ENCODE results near the gene VPREB1.
A peak's percentile ranks its signal among the peaks of the same experiment; 100 is the strongest.
"Not testable (repeated sequence)": the region's sequence is repeated elsewhere in the genome, so short reads cannot be mapped to it uniquely, and the experiment has no call there.

The VPREB1 gene

DNA sequence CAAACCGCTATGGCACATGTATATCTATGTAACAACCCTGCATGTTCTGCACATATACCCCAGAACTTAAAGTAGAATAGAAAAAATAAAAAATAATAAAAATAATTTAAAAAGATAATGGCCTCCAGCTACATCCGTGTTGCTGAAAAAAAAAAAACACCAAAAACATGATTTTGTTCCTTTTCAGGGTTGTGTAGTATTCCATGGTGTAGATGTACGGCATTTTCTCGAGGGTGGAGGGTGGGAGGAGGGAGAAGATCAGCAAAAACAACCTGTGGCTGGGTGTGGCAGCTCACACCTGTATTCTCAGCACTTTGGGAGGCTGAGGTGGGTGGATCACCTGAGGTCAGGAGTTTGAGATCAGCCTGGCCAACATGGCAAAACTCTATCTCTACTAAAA, 16.0 kb downstream of the VPREB1 start:
- not testable (repeated sequence) for H3K4me2 ChIP-seq (ENCODE audit: insufficient read depth, low read length); H4K20me1 ChIP-seq (ENCODE audit: insufficient read depth, low read length); H3K79me2 ChIP-seq (ENCODE audit: insufficient read depth, low read length); H3K9ac ChIP-seq (ENCODE audit: low read depth, low read length); H3K4me1 ChIP-seq (ENCODE audit: insufficient read depth, low read length); H3K36me3 ChIP-seq (ENCODE audit: insufficient read depth, low read length); H2AFZ ChIP-seq (ENCODE audit: low read depth, low read length); H3K4me3 ChIP-seq (ENCODE audit: low read depth in 1 of 2, low read length in 2 of 2); H3K27ac ChIP-seq (ENCODE audit: low read length); ATAC-seq (ENCODE audit: insufficient read depth, low read depth); H3K27me3 ChIP-seq (ENCODE audit: insufficient read depth, low read length, poor library complexity); DNase-seq; H3K9me3 ChIP-seq (ENCODE audit: insufficient read depth, low read length, severe bottlenecking)

DNA sequence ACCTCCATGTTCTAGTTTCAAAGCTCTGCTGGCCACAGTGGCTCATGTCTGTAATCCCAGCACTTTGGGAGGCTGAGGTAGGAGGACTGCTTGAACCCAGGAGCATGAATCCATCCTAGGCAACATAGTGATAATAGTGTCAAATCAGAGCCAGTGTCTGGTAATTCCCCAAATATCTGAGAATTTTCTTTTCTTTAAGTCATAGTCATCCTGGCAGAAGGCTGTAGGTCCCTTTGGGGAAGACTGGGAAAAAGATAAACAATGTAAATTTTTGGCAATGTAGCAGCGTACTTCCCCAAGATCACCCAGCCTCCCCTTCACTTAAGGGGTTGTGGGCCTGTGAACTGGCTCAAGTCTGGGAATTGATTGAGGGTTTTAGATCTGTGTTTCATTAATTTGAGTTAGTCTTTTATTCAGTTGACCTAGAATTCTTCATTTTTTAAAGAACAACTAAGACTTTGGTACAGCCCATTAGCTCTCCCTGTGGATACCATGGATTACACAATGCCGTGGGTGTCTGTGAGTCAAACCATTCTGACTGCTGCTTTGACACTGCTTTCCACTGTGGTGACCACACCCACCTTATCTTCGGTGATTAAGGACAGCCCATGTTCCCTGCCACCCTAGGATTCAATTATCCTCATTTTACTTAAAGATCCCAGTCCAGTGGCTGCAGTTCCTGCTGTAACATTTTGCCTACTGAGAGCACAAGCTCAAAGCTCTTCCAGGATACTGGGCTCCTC, 17.9 kb downstream of the VPREB1 start:
- H3K36me3 ChIP-seq (ENCODE audit: insufficient read depth, low read length); H3K79me2 ChIP-seq (ENCODE audit: insufficient read depth, low read length); H3K4me2 ChIP-seq (ENCODE audit: insufficient read depth, low read length); H3K27ac ChIP-seq (ENCODE audit: low read length); ATAC-seq (ENCODE audit: insufficient read depth, low read depth); H3K4me3 ChIP-seq (ENCODE audit: low read depth in 1 of 2, low read length in 2 of 2); H2AFZ ChIP-seq (ENCODE audit: low read depth, low read length); H3K9me3 ChIP-seq (ENCODE audit: insufficient read depth, low read length, severe bottlenecking); DNase-seq; H4K20me1 ChIP-seq (ENCODE audit: insufficient read depth, low read length); H3K27me3 ChIP-seq (ENCODE audit: insufficient read depth, low read length, poor library complexity); H3K4me1 ChIP-seq (ENCODE audit: insufficient read depth, low read length); H3K9ac ChIP-seq (ENCODE audit: low read depth, low read length): not testable (repeated sequence)

GRCh38 chr22:22263823-22264222, 19.2 kb downstream of the VPREB1 start:
- H3K4me2 ChIP-seq (ENCODE audit: insufficient read depth, low read length); H3K27ac ChIP-seq (ENCODE audit: low read length); H3K4me1 ChIP-seq (ENCODE audit: insufficient read depth, low read length); H2AFZ ChIP-seq (ENCODE audit: low read depth, low read length); H4K20me1 ChIP-seq (ENCODE audit: insufficient read depth, low read length); H3K79me2 ChIP-seq (ENCODE audit: insufficient read depth, low read length); H3K9me3 ChIP-seq (ENCODE audit: insufficient read depth, low read length, severe bottlenecking); H3K4me3 ChIP-seq (ENCODE audit: low read depth in 1 of 2, low read length in 2 of 2); ATAC-seq (ENCODE audit: insufficient read depth, low read depth); H3K9ac ChIP-seq (ENCODE audit: low read depth, low read length); H3K36me3 ChIP-seq (ENCODE audit: insufficient read depth, low read length); DNase-seq; H3K27me3 ChIP-seq (ENCODE audit: insufficient read depth, low read length, poor library complexity): not testable (repeated sequence)

GRCh38 chr22:22270036-22270676, 25.6 kb downstream of the VPREB1 start:
- not testable (repeated sequence) for DNase-seq; H2AFZ ChIP-seq (ENCODE audit: low read depth, low read length); H3K4me3 ChIP-seq (ENCODE audit: low read depth in 1 of 2, low read length in 2 of 2); ATAC-seq (ENCODE audit: insufficient read depth, low read depth); H3K79me2 ChIP-seq (ENCODE audit: insufficient read depth, low read length); H3K4me2 ChIP-seq (ENCODE audit: insufficient read depth, low read length); H3K9ac ChIP-seq (ENCODE audit: low read depth, low read length); H3K27me3 ChIP-seq (ENCODE audit: insufficient read depth, low read length, poor library complexity); H3K9me3 ChIP-seq (ENCODE audit: insufficient read depth, low read length, severe bottlenecking); H4K20me1 ChIP-seq (ENCODE audit: insufficient read depth, low read length)
- Histone ChIP-seq H3K36me3 (ENCODE audit: insufficient read depth, low read length) (peaks cover 11% of the 10 kb centered on the region), H3K4me1 (ENCODE audit: insufficient read depth, low read length) (peaks cover 27% of the 10 kb centered on the region), H3K27ac (ENCODE audit: low read length) (peak overlapping the region; percentile 59; the same call in 1 of the 2 replicates)

DNA sequence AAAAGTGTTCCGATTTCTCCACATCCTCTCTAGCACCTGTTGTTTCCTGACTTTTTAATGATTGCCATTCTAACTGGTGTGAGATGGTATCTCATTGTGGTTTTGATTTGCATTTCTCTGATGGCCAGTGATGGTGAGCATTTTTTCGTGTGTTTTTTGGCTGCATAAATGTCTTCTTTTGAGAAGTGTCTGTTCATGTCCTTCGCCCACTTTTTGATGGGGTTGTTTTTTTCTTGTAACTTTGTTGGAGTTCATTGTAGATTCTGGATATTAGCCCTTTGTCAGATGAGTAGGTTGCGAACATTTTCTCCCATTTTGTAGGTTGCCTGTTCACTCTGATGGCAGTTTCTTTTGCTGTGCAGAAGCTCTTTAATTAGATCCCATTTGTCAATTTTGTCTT, 32.8 kb downstream of the VPREB1 start:
- not testable (repeated sequence) for H3K79me2 ChIP-seq (ENCODE audit: insufficient read depth, low read length); H2AFZ ChIP-seq (ENCODE audit: low read depth, low read length); H3K27ac ChIP-seq (ENCODE audit: low read length); H3K4me1 ChIP-seq (ENCODE audit: insufficient read depth, low read length); H3K27me3 ChIP-seq (ENCODE audit: insufficient read depth, low read length, poor library complexity); H3K9ac ChIP-seq (ENCODE audit: low read depth, low read length); H4K20me1 ChIP-seq (ENCODE audit: insufficient read depth, low read length); H3K36me3 ChIP-seq (ENCODE audit: insufficient read depth, low read length); H3K4me3 ChIP-seq (ENCODE audit: low read depth in 1 of 2, low read length in 2 of 2); H3K9me3 ChIP-seq (ENCODE audit: insufficient read depth, low read length, severe bottlenecking); H3K4me2 ChIP-seq (ENCODE audit: insufficient read depth, low read length); DNase-seq; ATAC-seq (ENCODE audit: insufficient read depth, low read depth)

- not testable (repeated sequence) for DNase-seq; H3K79me2 ChIP-seq (ENCODE audit: insufficient read depth, low read length); H3K4me1 ChIP-seq (ENCODE audit: insufficient read depth, low read length); H3K9ac ChIP-seq (ENCODE audit: low read depth, low read length); H3K36me3 ChIP-seq (ENCODE audit: insufficient read depth, low read length); H4K20me1 ChIP-seq (ENCODE audit: insufficient read depth, low read length); H3K4me2 ChIP-seq (ENCODE audit: insufficient read depth, low read length); H3K4me3 ChIP-seq (ENCODE audit: low read depth in 1 of 2, low read length in 2 of 2); H2AFZ ChIP-seq (ENCODE audit: low read depth, low read length); H3K27me3 ChIP-seq (ENCODE audit: insufficient read depth, low read length, poor library complexity); H3K27ac ChIP-seq (ENCODE audit: low read length); H3K9me3 ChIP-seq (ENCODE audit: insufficient read depth, low read length, severe bottlenecking); ATAC-seq (ENCODE audit: insufficient read depth, low read depth)
Observed at GRCh38 chr22:22284962-22285756, 40.6 kb downstream of the VPREB1 start.

DNA sequence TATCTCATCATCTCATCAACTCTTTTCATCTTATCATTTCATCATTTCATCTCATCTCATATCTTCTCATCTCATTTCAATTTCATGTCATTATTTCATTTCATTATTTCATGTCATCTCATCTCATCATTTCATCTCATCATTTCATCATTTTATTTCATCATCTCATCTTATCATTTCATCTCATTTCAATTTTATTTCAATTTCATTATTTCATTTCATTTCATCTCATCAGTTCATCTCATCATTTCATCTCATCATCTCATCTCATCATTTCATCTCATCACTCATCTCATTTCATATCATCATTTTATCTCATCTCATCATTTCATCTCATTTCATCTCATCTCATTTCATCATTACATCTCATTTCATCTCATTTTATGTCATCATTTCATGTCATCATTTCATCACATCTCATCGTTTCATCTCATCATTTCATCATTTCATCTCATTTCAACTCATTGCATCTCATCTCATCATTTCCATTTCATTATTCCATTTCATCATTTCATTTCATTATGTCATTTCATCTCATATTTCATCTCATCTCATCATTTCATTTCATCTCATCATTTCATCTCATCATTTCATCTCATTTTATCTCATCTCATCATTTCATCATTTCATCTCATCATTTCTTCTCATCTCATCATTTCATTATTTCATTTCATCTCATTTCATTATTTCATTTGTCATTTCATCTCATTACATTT, 42.0 kb downstream of the VPREB1 start:
- not testable (repeated sequence) for H3K36me3 ChIP-seq (ENCODE audit: insufficient read depth, low read length); ATAC-seq (ENCODE audit: insufficient read depth, low read depth); H3K4me3 ChIP-seq (ENCODE audit: low read depth in 1 of 2, low read length in 2 of 2); H3K9ac ChIP-seq (ENCODE audit: low read depth, low read length); DNase-seq; H3K4me1 ChIP-seq (ENCODE audit: insufficient read depth, low read length); H3K79me2 ChIP-seq (ENCODE audit: insufficient read depth, low read length); H3K27me3 ChIP-seq (ENCODE audit: insufficient read depth, low read length, poor library complexity); H3K9me3 ChIP-seq (ENCODE audit: insufficient read depth, low read length, severe bottlenecking); H4K20me1 ChIP-seq (ENCODE audit: insufficient read depth, low read length); H3K4me2 ChIP-seq (ENCODE audit: insufficient read depth, low read length); H2AFZ ChIP-seq (ENCODE audit: low read depth, low read length); H3K27ac ChIP-seq (ENCODE audit: low read length)
